ENCODE measurements around the gene SOX18. TPM values are rescaled to one million over a fixed set of nuclear protein-coding genes. Genes with fewer than 3 reads are reported as not detected.

SOX18 gene
- total and polyA plus RNA-seq, 2 of the 4 experiments (the other 2 are of a cell fraction) = not detected

DNA sequence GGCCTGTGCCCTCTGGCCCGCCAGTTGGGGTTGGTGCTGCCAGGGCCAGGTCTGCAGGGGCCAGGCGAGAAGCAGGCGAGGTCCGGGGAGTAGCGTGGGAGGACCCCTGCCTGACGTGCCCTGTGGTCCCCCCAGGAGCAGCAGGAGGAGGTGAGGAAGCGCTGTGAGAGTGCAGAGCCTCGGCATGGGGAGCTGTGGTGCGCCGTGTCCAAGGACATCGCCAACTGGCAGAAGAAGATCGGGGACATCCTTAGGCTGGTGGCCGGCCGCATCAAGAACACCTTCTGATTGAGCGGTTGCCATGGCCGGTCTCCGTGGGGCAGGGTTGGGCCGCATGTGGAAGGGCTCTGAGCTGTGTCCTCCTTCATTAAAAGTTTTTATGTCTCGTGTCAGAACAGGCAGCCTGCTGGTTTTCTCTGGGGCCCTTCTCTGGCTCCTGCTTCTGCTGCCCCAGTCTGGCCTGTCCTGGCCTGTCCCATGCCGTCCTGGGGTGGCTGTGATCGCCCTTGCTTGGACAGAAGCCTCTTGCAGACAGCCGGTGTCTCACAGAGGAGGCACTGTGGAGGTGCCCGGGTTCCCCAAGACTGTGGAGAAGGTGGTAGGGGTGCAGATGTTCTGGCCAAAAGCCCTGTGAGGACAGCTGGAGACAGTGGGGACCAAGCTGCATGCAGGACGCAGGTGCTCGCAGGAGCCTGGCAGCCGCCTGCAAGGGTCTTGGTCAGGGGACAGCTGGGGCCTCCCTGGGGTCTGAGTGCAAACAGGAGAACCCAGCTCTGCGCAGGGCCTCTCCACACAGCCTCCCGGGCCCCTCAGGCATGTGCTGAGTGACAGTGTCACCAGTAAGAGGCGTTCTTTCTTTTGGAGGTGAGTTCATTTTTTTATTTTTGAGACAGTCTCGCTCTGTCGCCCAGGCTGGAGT, 16.5 kb downstream of the SOX18 start (continued):
- TF ChIP-seq SMC3 (IDR thresholded peaks at IDR 0.05; ENCODE audit: low read depth, low read length) = no peak

DNA sequence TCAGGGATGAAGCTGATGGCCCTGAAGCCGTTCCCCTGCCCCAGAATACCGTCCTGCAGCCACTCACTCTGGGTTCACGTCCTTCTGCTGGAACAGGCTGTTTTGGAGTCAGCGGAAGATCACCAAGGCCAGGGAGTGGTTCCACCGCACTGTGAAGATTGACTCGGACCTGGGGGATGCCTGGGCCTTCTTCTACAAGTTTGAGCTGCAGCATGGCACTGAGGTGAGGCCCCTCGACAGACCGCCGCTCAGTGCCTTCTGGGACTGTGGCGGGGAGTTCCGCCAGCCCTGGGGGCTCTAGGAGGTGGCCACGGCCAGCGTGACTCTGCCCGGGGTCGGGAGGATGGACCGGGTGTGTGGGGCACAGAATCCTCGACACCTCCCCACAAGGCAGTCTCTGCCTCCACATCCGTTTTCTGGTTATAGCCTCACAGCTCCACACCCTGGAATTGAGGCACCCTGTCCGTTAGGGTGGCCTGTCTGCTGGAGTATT, 17.6 kb downstream of the SOX18 start:
- H3K27ac ChIP-seq (ENCODE audit: insufficient read depth, low read length) = no peak overlapping the region
- no peak overlapping the region for H2AFZ ChIP-seq (replicated peaks; ENCODE audit: low read length, poor library complexity)
- no peak overlapping the region for H3K4me2 ChIP-seq (ENCODE audit: low read depth, low read length)
- H2BK20ac ChIP-seq (ENCODE audit: low read depth, low read length) = no peak overlapping the region
- no peak overlapping the region for H4K8ac ChIP-seq (ENCODE audit: low read depth in 2 of 2, low read length in 2 of 2)
- no peak overlapping the region for H3K23ac ChIP-seq (ENCODE audit: low read depth, low read length)
- no peak overlapping the region for H3K14ac ChIP-seq (replicated peaks; ENCODE audit: low read depth, low read length)
- no peak overlapping the region for H2BK15ac ChIP-seq (ENCODE audit: low read depth, low read length)
- no peak overlapping the region for H2AK5ac ChIP-seq (ENCODE audit: low read depth, low read length)
- in situ Hi-C loops (cut with MboI; ENCODE audit: low sequenced_read_pairs) (no loop called here), intact Hi-C loops (cut with micrococcal nuclease) (no loop called here), dilution Hi-C loops (cut with HindIII; ENCODE audit: low sequenced_read_pairs, unreplicated experiment) (no loop called here)
- ATAC-seq (ENCODE audit: low read depth) (no peak), DNase-seq (no peak)
- H3K18ac ChIP-seq (ENCODE audit: low read depth, low read length) = no peak overlapping the region
- ChIA-PET POLR2A (ENCODE audit: unreplicated experiment) (no interaction called here), CTCF (no interaction called here)
- 95% methylated on average over 11 of the region's 19 CpGs; no CpG with 5 or more reads in 1 of the 2 experiments for WGBS, 2 experiments (ENCODE audit: extremely low coverage in 2 of 2, insufficient read length in 1 of 2)
- no peak overlapping the region for H4K5ac ChIP-seq (ENCODE audit: low read depth, low read length)
- H3K79me1 ChIP-seq (ENCODE audit: low read depth in 1 of 2, low read length in 2 of 2) = no peaks in the 10 kb centered on the region
- no peak overlapping the region for H2AK9ac ChIP-seq (replicated peaks; ENCODE audit: low read depth, low read length, poor library complexity)
- peaks cover 4% of the 10 kb centered on the region; the same call in 1 of the 2 replicates for H3K4me1 ChIP-seq (ENCODE audit: control insufficient read depth, insufficient read depth, low read length)
- H2BK5ac ChIP-seq (ENCODE audit: low read depth, low read length, poor library complexity, severe bottlenecking) = no peak overlapping the region
- no peak overlapping the region for H3K4me3 ChIP-seq (ENCODE audit: insufficient read depth, low read depth, low read length)
- no peak overlapping the region for H3K4ac ChIP-seq (ENCODE audit: low read depth, low read length)
- H3K9ac ChIP-seq (ENCODE audit: low read depth, low read length) = no peak overlapping the region
- peaks cover 55% of the 10 kb centered on the region for H3K36me3 ChIP-seq (ENCODE audit: control insufficient read depth, insufficient read depth, low read length)
- no TSS peak for BruUV-seq (replicated peaks)
- H4K20me1 ChIP-seq (ENCODE audit: insufficient read depth, low read length) = peaks cover 5% of the 10 kb centered on the region; the same call in 1 of the 2 replicates
- no peak overlapping the region for H4K91ac ChIP-seq (ENCODE audit: insufficient read depth, low read depth, low read length)
- no peak overlapping the region for H2BK120ac ChIP-seq (ENCODE audit: low read depth, low read length)
- no peaks in the 10 kb centered on the region for H3K9me3 ChIP-seq (ENCODE audit: control insufficient read depth, insufficient read depth, low read length)
- no peak overlapping the region for H3K56ac ChIP-seq (ENCODE audit: extremely low read depth, insufficient read depth, low read length)
- H3K27me3 ChIP-seq (ENCODE audit: control insufficient read depth, insufficient read depth, low read length) = no peaks in the 10 kb centered on the region; the same call in 1 of the 2 replicates
- no peaks in the 10 kb centered on the region for H3K9me1 ChIP-seq (ENCODE audit: insufficient read depth, low read length)
- TF ChIP-seq NFE2L2 (IDR thresholded peaks at IDR 0.05; ENCODE audit: low read depth, low read length) = no peak
- no peak for TF ChIP-seq MXI1 (IDR thresholded peaks at IDR 0.05; ENCODE audit: borderline replicate concordance, low read depth, low read length)
- TF ChIP-seq BHLHE40 (IDR thresholded peaks at IDR 0.05; ENCODE audit: low read depth, low read length) = no peak
- TF ChIP-seq, protein P1, sequence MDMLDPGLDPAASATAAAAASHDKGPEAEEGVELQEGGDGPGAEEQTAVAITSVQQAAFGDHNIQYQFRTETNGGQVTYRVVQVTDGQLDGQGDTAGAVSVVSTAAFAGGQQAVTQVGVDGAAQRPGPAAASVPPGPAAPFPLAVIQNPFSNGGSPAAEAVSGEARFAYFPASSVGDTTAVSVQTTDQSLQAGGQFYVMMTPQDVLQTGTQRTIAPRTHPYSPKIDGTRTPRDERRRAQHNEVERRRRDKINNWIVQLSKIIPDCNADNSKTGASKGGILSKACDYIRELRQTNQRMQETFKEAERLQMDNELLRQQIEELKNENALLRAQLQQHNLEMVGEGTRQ (IDR thresholded peaks at IDR 0.05; ENCODE audit: low read depth, low read length) = no peak
- TF ChIP-seq, protein P2, sequence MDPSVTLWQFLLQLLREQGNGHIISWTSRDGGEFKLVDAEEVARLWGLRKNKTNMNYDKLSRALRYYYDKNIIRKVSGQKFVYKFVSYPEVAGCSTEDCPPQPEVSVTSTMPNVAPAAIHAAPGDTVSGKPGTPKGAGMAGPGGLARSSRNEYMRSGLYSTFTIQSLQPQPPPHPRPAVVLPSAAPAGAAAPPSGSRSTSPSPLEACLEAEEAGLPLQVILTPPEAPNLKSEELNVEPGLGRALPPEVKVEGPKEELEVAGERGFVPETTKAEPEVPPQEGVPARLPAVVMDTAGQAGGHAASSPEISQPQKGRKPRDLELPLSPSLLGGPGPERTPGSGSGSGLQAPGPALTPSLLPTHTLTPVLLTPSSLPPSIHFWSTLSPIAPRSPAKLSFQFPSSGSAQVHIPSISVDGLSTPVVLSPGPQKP (IDR thresholded peaks at IDR 0.05; ENCODE audit: borderline replicate concordance, low read depth, low read length) = no peak
- TF ChIP-seq SMC3 (IDR thresholded peaks at IDR 0.05; ENCODE audit: low read depth, low read length) = no peak
- no peak for TF ChIP-seq CHD1 (IDR thresholded peaks at IDR 0.05; ENCODE audit: low read depth, low read length)
- TF ChIP-seq MAZ (IDR thresholded peaks at IDR 0.05; ENCODE audit: borderline replicate concordance, low read depth, low read length) = no peak
- TF ChIP-seq FOS (IDR thresholded peaks at IDR 0.05; ENCODE audit: low read depth, low read length) = no peak
- TF ChIP-seq, protein P3, sequence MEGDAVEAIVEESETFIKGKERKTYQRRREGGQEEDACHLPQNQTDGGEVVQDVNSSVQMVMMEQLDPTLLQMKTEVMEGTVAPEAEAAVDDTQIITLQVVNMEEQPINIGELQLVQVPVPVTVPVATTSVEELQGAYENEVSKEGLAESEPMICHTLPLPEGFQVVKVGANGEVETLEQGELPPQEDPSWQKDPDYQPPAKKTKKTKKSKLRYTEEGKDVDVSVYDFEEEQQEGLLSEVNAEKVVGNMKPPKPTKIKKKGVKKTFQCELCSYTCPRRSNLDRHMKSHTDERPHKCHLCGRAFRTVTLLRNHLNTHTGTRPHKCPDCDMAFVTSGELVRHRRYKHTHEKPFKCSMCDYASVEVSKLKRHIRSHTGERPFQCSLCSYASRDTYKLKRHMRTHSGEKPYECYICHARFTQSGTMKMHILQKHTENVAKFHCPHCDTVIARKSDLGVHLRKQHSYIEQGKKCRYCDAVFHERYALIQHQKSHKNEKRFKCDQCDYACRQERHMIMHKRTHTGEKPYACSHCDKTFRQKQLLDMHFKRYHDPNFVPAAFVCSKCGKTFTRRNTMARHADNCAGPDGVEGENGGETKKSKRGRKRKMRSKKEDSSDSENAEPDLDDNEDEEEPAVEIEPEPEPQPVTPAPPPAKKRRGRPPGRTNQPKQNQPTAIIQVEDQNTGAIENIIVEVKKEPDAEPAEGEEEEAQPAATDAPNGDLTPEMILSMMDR (conservative IDR thresholded peaks at IDR 0.05; ENCODE audit: low read depth, low read length) = no peak
- TF ChIP-seq CEBPB (IDR thresholded peaks at IDR 0.05; ENCODE audit: low read depth, low read length) = no peak
